RPMI7951 (cell line): ENCODE data around the gene SNAI1. TPM values are rescaled to one million over a fixed set of nuclear protein-coding genes. Genes with fewer than 3 reads are reported as not detected.
"Not testable (repeated sequence)": the region's sequence is repeated elsewhere in the genome, so short reads cannot be mapped to it uniquely, and the experiment has no call there.

Source experiments
- DNase-seq: peaks from one replicate; pipeline ENCODE4 v3.0.0-alpha.2; 2012; ENCODE audit warnings: low read depth
- total RNA-seq: library from RNA; depleted of rRNA; stranded (reverse); fragments of >200 nt; shearing (Covaris generic); gene quantifications from 2 replicates; pipeline ENCODE4 v1.2.3, GENCODE V29; 2014; rRNA removed

Gene SNAI1
- total RNA-seq, result 1.4 and 1.7 TPM in 2 replicates

- DNase-seq, result peak; percentile 76
Measured at GRCh38 chr20:49982346-49983122, at the start of gene SNAI1. Gene SNAI1 (plus strand): TSS chr20:49982980. CDS start chr20:49983060, 80 bp downstream.

- DNase-seq, result no peak
Measured at GRCh38 chr20:49935746-49936152, 47.0 kb upstream of the SNAI1 start.

GRCh38 chr20:49936153-49937026 lies 46.4 kb upstream of the SNAI1 start, which contains the start of gene RNF114:
Gene RNF114 (plus strand): TSS chr20:49936397. CDS start chr20:49936413, 16 bp downstream.
- peak; percentile 93 for DNase-seq

GRCh38 chr20:49937027-49937929 lies 45.5 kb upstream of the SNAI1 start:
- no peak for DNase-seq

- DNase-seq, result peak; percentile 82
Measured at GRCh38 chr20:49938173-49939163, 44.3 kb upstream of the SNAI1 start.

GRCh38 chr20:49941456-49941855 lies 41.3 kb upstream of the SNAI1 start:
- no peak for DNase-seq

GRCh38 chr20:49942303-49942702 lies 40.5 kb upstream of the SNAI1 start:
- no peak for DNase-seq

GRCh38 chr20:49942942-49943341 lies 39.8 kb upstream of the SNAI1 start:
- no peak for DNase-seq

GRCh38 chr20:49945306-49945700 lies 37.5 kb upstream of the SNAI1 start:
- DNase-seq, result no peak

GRCh38 chr20:49945701-49946477 lies 36.9 kb upstream of the SNAI1 start:
- no peak for DNase-seq

GRCh38 chr20:49948178-49948577 lies 34.6 kb upstream of the SNAI1 start:
- no peak for DNase-seq

- peak; percentile 85 for DNase-seq
Measured at GRCh38 chr20:49948809-49949507, 33.8 kb upstream of the SNAI1 start.

- peak; percentile 92 for DNase-seq
Measured at GRCh38 chr20:49951151-49951550, 31.6 kb upstream of the SNAI1 start.

- no peak for DNase-seq
Measured at GRCh38 chr20:49955167-49955566, 27.6 kb upstream of the SNAI1 start.

- not testable (repeated sequence) for DNase-seq
Measured at GRCh38 chr20:49955830-49956396, 26.9 kb upstream of the SNAI1 start.

GRCh38 chr20:49956689-49957088 lies 26.1 kb upstream of the SNAI1 start:
- no peak for DNase-seq

- DNase-seq, result peak; percentile 27
Measured at GRCh38 chr20:49957089-49957938, 25.5 kb upstream of the SNAI1 start.

GRCh38 chr20:49961413-49961812 lies 21.4 kb upstream of the SNAI1 start:
- no peak for DNase-seq
